Measurements from ENCODE around the gene SLC9A9. TPM values are rescaled to one million over a fixed set of nuclear protein-coding genes. Genes with fewer than 3 reads are reported as not detected.

SLC9A9 gene
- total and polyA plus RNA-seq, 10 of the 15 experiments (the other 5 are each of a cell fraction or from before 2014, with no cell fraction given) = 3.5 to 14.2 (median 9.3) TPM

- Histone ChIP-seq H3K36me3 (ENCODE audit: control insufficient read depth in 2 of 2, insufficient read depth in 2 of 2, low read length in 1 of 2) (no peaks in the 10 kb centered on the region), H3K79me2 (ENCODE audit: control insufficient read depth, insufficient read depth, low read length) (no peaks in the 10 kb centered on the region), H3K27ac (ENCODE audit: control insufficient read depth, insufficient read depth) (peak overlapping the region; percentile 90), H3K4me3 (peak overlapping the region; percentile 15; the same call in 1 of the 2 replicates), H2AFZ (ENCODE audit: control insufficient read depth, low read depth, low read length) (peak overlapping the region; percentile 52), H3K4me1 (ENCODE audit: control insufficient read depth, insufficient read depth, low read length) (peaks cover 17% of the 10 kb centered on the region), H3K4me2 (ENCODE audit: control insufficient read depth, insufficient read depth) (peak overlapping the region; percentile 81), H3K27me3 (replicated peaks in 1 of 2; ENCODE audit: control insufficient read depth in 2 of 2, insufficient read depth in 2 of 2, low read length in 1 of 2) (no peaks in the 10 kb centered on the region), H3K9me3 (replicated peaks; ENCODE audit: control insufficient read depth, insufficient read depth, low read length) (peaks cover 2% of the 10 kb centered on the region; the same call in 1 of the 3 replicates), H4K20me1 (ENCODE audit: control insufficient read depth, insufficient read depth) (no peaks in the 10 kb centered on the region), H3K9ac (ENCODE audit: control insufficient read depth, insufficient read depth, low read length) (peak overlapping the region; percentile 44)
- intact Hi-C loops (cut with micrococcal nuclease; ENCODE audit: unreplicated experiment) = no loop called here
- ChIA-PET POLR2A (interaction anchor here (1.2 kb wide), 1 partner anchor 667 kb away, joined by 3 read pairs; no protein-coding TSS in a partner anchor), RAD21 (ENCODE audit: unreplicated experiment) (interaction anchor here (1.1 kb wide), 1 partner anchor 666 kb away, joined by 4 read pairs; no protein-coding TSS in a partner anchor), SMC1A (ENCODE audit: uncharacterized antibody, unreplicated experiment) (interaction anchor here (0.7 to 1.8 kb wide), 4 partner anchors 9 to 545 kb away, joined by 3 to 5 read pairs (median 3); no protein-coding TSS in a partner anchor), CTCF (interaction anchor here (1.0 to 1.4 kb wide), 2 partner anchors 9 to 26 kb away, joined by 3 to 4 read pairs; no protein-coding TSS in a partner anchor)
- 40% methylated on average over 5 of the region's 5 CpGs for WGBS (ENCODE audit: insufficient coverage, insufficient replicate concordance, low lambda C conversion rate, missing lambda C conversion rate)
- TSS peak; percentile 80 for BruUV-seq (replicated peaks)
- in situ Hi-C loops (cut with MboI) = no loop called here
- ATAC-seq (peak; percentile 86), FAIRE-seq (peak; percentile 83), DNase-seq (ENCODE audit: low read depth, low spot score) (peak; percentile 71)
- TF ChIP-seq KDM1A (IDR thresholded peaks at IDR 0.05; ENCODE audit: borderline replicate concordance) (no peak; the same call in 1 of the 2 replicates), HDAC2 (IDR thresholded peaks at IDR 0.05) (no peak), PAX5 (IDR thresholded peaks at IDR 0.05; ENCODE audit: borderline replicate concordance, low read depth, low read length) (peak; percentile 63; the same call in 1 of the 2 replicates), SMARCA5 (IDR thresholded peaks at IDR 0.05) (no peak), JUNB (IDR thresholded peaks at IDR 0.05) (no peak), PML (IDR thresholded peaks at IDR 0.05; ENCODE audit: low read length) (peak; percentile 60; the same call in 1 of the 2 replicates), ZNF24 (IDR thresholded peaks at IDR 0.05) (no peak), MYB (IDR thresholded peaks at IDR 0.05; ENCODE audit: borderline replicate concordance, low read depth, low read length) (no peak), TAF1 (IDR thresholded peaks at IDR 0.05; ENCODE audit: borderline replicate concordance, low read depth, low read length) (no peak), CBFB (IDR thresholded peaks at IDR 0.05; ENCODE audit: low read depth) (peak; percentile 53), NBN (IDR thresholded peaks at IDR 0.05) (no peak), PAX8 (IDR thresholded peaks at IDR 0.05) (no peak), BHLHE40 (IDR thresholded peaks at IDR 0.05; ENCODE audit: borderline replicate concordance in 1 of 2, low read depth in 2 of 2, low read length in 1 of 2) (no peak), CHD2 (IDR thresholded peaks at IDR 0.05; ENCODE audit: borderline replicate concordance, low read depth, low read length) (no peak), NFYA (IDR thresholded peaks at IDR 0.05; ENCODE audit: borderline replicate concordance, low read depth, low read length) (no peak), POLR2A (IDR thresholded peaks at IDR 0.05; ENCODE audit: low read depth, low read length) (no peak), EP300 (IDR thresholded peaks at IDR 0.05; ENCODE audit: borderline replicate concordance in 1 of 2, control insufficient read depth in 1 of 2, low read depth in 2 of 2, low read length in 2 of 2) (peak; percentile 67 to 82; a peak in 3 of 4 replicates)
- TF ChIP-seq, protein P1, sequence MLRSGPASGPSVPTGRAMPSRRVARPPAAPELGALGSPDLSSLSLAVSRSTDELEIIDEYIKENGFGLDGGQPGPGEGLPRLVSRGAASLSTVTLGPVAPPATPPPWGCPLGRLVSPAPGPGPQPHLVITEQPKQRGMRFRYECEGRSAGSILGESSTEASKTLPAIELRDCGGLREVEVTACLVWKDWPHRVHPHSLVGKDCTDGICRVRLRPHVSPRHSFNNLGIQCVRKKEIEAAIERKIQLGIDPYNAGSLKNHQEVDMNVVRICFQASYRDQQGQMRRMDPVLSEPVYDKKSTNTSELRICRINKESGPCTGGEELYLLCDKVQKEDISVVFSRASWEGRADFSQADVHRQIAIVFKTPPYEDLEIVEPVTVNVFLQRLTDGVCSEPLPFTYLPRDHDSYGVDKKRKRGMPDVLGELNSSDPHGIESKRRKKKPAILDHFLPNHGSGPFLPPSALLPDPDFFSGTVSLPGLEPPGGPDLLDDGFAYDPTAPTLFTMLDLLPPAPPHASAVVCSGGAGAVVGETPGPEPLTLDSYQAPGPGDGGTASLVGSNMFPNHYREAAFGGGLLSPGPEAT (IDR thresholded peaks at IDR 0.05; ENCODE audit: low read depth) = peak; percentile 45; the same call in 1 of the 2 replicates
- TF ChIP-seq, protein P2, sequence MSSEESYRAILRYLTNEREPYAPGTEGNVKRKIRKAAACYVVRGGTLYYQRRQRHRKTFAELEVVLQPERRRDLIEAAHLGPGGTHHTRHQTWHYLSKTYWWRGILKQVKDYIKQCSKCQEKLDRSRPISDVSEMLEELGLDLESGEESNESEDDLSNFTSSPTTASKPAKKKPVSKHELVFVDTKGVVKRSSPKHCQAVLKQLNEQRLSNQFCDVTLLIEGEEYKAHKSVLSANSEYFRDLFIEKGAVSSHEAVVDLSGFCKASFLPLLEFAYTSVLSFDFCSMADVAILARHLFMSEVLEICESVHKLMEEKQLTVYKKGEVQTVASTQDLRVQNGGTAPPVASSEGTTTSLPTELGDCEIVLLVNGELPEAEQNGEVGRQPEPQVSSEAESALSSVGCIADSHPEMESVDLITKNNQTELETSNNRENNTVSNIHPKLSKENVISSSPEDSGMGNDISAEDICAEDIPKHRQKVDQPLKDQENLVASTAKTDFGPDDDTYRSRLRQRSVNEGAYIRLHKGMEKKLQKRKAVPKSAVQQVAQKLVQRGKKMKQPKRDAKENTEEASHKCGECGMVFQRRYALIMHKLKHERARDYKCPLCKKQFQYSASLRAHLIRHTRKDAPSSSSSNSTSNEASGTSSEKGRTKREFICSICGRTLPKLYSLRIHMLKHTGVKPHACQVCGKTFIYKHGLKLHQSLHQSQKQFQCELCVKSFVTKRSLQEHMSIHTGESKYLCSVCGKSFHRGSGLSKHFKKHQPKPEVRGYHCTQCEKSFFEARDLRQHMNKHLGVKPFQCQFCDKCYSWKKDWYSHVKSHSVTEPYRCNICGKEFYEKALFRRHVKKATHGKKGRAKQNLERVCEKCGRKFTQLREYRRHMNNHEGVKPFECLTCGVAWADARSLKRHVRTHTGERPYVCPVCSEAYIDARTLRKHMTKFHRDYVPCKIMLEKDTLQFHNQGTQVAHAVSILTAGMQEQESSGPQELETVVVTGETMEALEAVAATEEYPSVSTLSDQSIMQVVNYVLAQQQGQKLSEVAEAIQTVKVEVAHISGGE (CRISPR knock-in tag; IDR thresholded peaks at IDR 0.05) = no peak
Observed at GRCh38 chr3:143668924-143669790, 179.1 kb downstream of the SLC9A9 start.
